ENCODE measurements around the gene RAPGEF3.

RAPGEF3 gene

DNA sequence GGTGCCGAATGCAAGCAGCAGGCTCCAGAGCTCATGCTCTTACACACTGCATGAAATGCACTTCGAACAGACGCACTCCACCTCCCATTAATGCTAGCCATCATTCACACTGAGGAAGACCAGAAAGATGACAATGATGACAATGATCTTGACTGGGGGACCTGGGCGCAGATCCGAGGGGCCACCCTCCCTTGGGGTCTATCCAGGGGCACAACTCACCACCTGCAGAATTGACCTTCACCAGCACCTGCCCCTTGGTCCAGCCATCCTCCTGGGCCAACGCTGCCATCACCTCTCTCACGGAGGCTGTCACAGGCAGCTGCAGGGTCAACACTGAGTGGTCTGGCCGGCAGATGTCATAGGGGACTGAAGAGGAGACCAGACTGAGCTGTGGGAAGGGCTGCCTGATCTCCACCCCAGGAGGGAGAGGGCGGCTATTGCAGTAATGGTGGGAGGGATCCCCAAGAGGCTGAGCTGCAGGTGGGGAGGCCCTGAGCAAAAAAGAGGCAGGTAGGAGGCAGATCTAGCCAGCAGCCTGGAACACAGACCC, 15.3 kb downstream of the RAPGEF3 start:
- no peak for TF ChIP-seq CTCF (conservative IDR thresholded peaks at IDR 0.05)
- peak overlapping the region; percentile 22; the same call in 1 of the 2 replicates for H3K27ac ChIP-seq

GRCh38 chr12:47742253-47742825, 16.3 kb downstream of the RAPGEF3 start:
- no peak overlapping the region for H3K27ac ChIP-seq
- TF ChIP-seq CTCF (conservative IDR thresholded peaks at IDR 0.05): peak; percentile 89

DNA sequence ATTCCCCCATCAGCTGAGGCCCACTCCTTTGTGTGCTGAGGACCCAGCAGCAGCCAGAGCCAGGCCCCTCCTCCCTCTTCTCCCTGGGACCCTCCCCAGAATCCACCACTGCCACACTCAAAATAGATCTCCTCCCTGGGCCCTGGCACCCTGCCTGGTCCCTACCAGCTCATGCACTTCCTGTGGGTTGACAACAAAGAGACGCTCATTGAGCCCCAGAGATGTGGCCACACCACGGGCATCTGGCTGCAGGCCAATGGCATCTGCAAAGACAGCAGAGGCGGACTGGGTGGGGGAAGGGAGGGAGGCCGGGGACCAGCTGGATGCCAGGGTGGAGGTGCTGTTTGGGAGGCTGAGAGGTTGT, 17.4 kb downstream of the RAPGEF3 start:
- TF ChIP-seq CTCF (conservative IDR thresholded peaks at IDR 0.05): no peak
- H3K27ac ChIP-seq: no peak overlapping the region

- H3K27ac ChIP-seq: no peak overlapping the region
- TF ChIP-seq CTCF (conservative IDR thresholded peaks at IDR 0.05): no peak
These were observed 17.9 kb downstream of the RAPGEF3 start for GRCh38 chr12:47740606-47741339.

GRCh38 chr12:47739979-47740378, 18.7 kb downstream of the RAPGEF3 start:
- TF ChIP-seq CTCF (conservative IDR thresholded peaks at IDR 0.05): no peak
- H3K27ac ChIP-seq: no peak overlapping the region

- TF ChIP-seq CTCF (conservative IDR thresholded peaks at IDR 0.05): no peak
These were observed 19.4 kb downstream of the RAPGEF3 start for GRCh38 chr12:47739297-47739696.

GRCh38 chr12:47737936-47738594, 20.6 kb downstream of the RAPGEF3 start:
- no peak for TF ChIP-seq CTCF (conservative IDR thresholded peaks at IDR 0.05)
- no peak overlapping the region for H3K27ac ChIP-seq

More at GRCh38 chr12:47739297-47739696, 19.4 kb downstream of the RAPGEF3 start:
- no peak overlapping the region for H3K27ac ChIP-seq

Measured in VCaP (cell line).